Left ventricle myocardium inferior (tissue), 1 donor: Measurements from ENCODE around the gene CLCNKB. TPM values are rescaled to one million over a fixed set of nuclear protein-coding genes. Genes with fewer than 3 reads are reported as not detected.
A peak's percentile ranks its signal among the peaks of the same experiment; 100 is the strongest.

Source experiments
- DNase-seq: peaks from one replicate; pipeline ENCODE4 v3.0.0-alpha.2; 2020
- H3K27ac ChIP-seq: fragments of 200-600 bp; replicated peaks from 2 replicates; pipeline ENCODE4 v1.8.0; 2021
- H3K27me3 ChIP-seq: fragments of 200-600 bp; 2 replicates; pipeline ENCODE4 v1.8.0; 2021; ENCODE audit warnings: low read depth
- H3K36me3 ChIP-seq: fragments of 200-600 bp; 2 replicates; pipeline ENCODE4 v1.8.0; 2021
- H3K4me1 ChIP-seq: fragments of 200-600 bp; 2 replicates; pipeline ENCODE4 v1.8.0; 2021
- H3K4me3 ChIP-seq: fragments of 200-600 bp; 2 replicates; pipeline ENCODE4 v1.8.0; 2021; ENCODE audit warnings: mild to moderate bottlenecking, moderate library complexity
- H3K9me3 ChIP-seq: fragments of 200-600 bp; replicated peaks from 2 replicates; pipeline ENCODE4 v1.8.0; 2021
- CTCF ChIP-seq: fragments of 200-600 bp; IDR thresholded peaks from 2 replicates; pipeline ENCODE4 v1.8.0; 2021; ENCODE audit warnings: antibody characterized with exemption, mild to moderate bottlenecking, borderline replicate concordance
- intact Hi-C: fragments of 100-400 bp; cut with micrococcal nuclease; formaldehyde crosslinking; loops from one replicate; pipeline ENCODE4 v1.11.0; 2022
- total RNA-seq: library from RNA; stranded (reverse); fragmentation: NEBNext Ultra II Directional; extraction: Animal tissue kit (Norgen Biotek cat#: 25700); gene quantifications from one replicate; pipeline ENCODE4 v1.2.1, GENCODE V29; 2021
- donor health status: DM: no; HTN: yes; CAD: no; lungs with severe emphysema.

Gene CLCNKB
- total RNA-seq, 1 donor from 2014 or later: 1.3 TPM

DNA sequence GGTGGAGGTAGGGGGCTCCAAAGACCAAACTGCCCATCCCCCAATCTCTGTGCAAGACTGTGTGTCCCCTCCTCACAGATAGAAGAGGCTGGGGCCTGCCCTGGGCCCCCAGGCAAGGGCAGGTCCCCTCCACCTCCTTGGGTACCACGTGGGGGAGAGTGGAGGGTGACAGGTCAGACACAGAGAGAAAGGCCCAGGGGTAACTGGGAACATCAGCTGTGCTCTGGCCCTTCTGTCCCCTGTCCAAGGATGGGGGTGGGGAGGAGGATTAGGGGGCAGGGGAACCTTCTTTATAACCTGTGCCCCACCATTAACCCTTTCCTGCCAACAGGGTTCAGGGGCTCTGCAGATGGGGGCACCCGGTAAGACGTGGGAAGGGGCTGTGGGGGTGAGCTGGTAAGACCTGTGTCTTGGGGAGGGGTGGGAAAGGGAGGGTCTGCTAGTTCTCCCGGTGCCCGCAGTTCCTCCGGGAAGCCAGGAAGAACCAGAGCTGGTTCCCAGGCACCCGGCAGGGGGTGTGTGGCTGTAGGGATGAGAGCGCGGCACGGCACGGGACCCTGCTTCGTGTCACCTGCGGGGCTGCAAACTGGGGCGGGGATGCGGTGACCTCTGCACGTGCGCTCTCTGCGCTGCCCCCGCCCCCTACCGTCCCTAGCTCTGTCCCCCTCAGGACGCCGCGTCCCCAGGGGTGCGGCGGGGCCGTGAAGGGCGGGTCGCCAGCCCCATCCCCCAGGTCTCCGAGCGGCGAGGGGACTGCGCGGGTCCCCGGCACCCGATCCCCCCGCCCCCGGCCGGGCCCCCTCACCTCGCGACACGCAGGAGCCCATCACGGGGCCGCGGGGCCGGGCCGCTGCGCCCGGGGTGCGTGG is 29.3 kb downstream of the CLCNKB start:
- no peak for DNase-seq
- Histone ChIP-seq H3K4me3 (peak overlapping the region; percentile 67), H3K27ac (no peak overlapping the region), H3K9me3 (no peaks in the 10 kb centered on the region), H3K4me1 (peaks cover 55% of the 10 kb centered on the region), H3K27me3 (peaks cover 16% of the 10 kb centered on the region), H3K36me3 (no peaks in the 10 kb centered on the region)
- no peak for TF ChIP-seq CTCF
- intact Hi-C loops: no loop called here

GRCh38 chr1:16073490-16074119 is 30.0 kb downstream of the CLCNKB start, which contains the start of gene FAM131C:
Gene FAM131C, minus strand, starts transcription at chr1:16073651. Its CDS starts 209 bp downstream, at chr1:16073442.
- Histone ChIP-seq H3K27me3 (peaks cover 16% of the 10 kb centered on the region), H3K4me3 (peak within 1 kb of the TSS; percentile 67), H3K27ac (no peak within 1 kb of the TSS), H3K36me3 (no peaks in the 10 kb centered on the region), H3K4me1 (peaks cover 48% of the 10 kb centered on the region), H3K9me3 (no peaks in the 10 kb centered on the region)
- no peak for DNase-seq
- intact Hi-C loops: no loop called here
- peak; percentile 52 for TF ChIP-seq CTCF

GRCh38 chr1:16074217-16074616 is 30.6 kb downstream of the CLCNKB start:
- H3K4me3 ChIP-seq: no peak overlapping the region
- peaks cover 16% of the 10 kb centered on the region for H3K27me3 ChIP-seq
- no peaks in the 10 kb centered on the region for H3K36me3 ChIP-seq
- DNase-seq: no peak
- H3K27ac ChIP-seq: no peak overlapping the region
- H3K9me3 ChIP-seq: no peaks in the 10 kb centered on the region
- no peak for TF ChIP-seq CTCF
- peaks cover 45% of the 10 kb centered on the region for H3K4me1 ChIP-seq
- intact Hi-C loops: no loop called here

DNA sequence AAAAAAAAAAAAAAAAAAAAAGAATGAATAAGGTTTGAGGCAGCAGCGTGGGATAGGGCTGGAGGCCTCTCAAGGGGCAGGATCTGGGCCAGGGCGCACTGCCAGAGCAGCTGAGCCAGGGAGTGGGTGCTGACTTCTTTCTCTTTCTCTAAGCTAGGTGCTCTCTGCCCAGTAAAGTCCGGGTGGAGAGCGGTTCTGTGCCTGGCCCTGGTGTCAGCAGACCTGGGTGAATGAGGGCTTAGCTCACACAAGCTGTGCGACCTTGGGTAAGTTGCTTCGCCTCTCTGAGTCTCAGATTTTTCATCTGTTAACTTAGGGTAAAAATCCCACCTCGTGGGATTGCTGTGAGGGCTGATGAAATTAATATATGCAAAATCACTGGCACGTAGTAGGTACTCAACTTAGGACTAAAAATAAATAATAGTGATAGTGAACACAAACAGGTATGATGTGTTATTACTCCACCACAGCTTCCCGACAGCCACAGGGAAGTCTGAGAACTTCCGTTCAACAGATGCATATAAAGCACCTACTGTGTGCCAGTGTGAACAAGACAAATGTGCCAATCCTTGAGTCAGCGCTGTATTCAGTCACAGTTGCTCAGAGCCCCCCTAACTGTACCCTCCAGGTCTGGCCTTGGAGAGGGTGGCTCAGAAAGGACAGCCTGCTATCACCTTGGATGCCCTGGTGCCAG is 31.9 kb downstream of the CLCNKB start:
- Histone ChIP-seq H3K9me3 (no peaks in the 10 kb centered on the region), H3K36me3 (no peaks in the 10 kb centered on the region), H3K4me3 (no peak overlapping the region), H3K4me1 (peaks cover 50% of the 10 kb centered on the region), H3K27me3 (peaks cover 16% of the 10 kb centered on the region), H3K27ac (no peak overlapping the region)
- DNase-seq: peak; percentile 65
- intact Hi-C loops: loop anchor here (5.0 kb wide), 1 partner anchor 167 kb away; no protein-coding TSS in a partner anchor
- no peak for TF ChIP-seq CTCF
